ENCODE results near the gene EPC1.
A peak's percentile ranks its signal among the peaks of the same experiment; 100 is the strongest.
"Not testable (repeated sequence)": the region's sequence is repeated elsewhere in the genome, so short reads cannot be mapped to it uniquely, and the experiment has no call there.

The EPC1 gene

DNA sequence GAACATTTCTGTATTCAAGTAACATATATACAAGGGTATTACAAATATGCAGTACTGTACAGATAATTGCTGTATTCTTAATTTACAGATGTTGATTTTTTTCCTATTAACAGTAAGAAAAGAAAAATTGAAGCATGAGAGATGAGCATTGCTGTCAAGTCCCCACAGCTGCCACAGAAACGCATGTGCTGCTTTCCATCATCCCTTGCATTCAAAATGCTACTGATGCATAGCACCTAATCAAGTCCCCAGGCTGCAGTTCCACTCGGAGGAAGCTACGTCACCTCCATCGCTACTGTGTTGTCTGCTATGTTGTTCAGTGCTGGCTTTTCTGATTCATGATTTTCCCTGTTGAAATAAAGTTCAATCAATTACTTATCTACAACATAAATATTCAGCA is 78.2 kb downstream of the EPC1 start:
- no peak for DNase-seq

DNA sequence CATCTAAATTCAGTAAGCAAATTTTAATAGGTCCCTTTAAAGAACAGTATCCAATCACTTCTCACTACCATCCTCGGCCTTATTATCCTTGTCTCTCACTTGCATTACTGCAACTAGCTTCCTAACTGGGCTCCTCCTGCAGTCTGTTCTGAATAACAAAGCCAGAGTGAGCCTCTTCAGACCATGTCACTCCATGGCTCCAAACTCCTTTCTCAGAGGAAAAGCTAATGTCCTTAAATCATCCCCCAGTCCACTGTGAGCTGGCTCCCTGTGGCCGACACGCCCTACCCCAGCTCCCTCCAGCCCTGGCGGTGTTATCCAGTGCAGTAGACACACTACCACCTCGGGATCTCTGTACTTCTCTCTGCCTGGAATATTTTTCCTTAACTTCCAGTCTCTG is 80.0 kb downstream of the EPC1 start:
- no peak for DNase-seq

DNA sequence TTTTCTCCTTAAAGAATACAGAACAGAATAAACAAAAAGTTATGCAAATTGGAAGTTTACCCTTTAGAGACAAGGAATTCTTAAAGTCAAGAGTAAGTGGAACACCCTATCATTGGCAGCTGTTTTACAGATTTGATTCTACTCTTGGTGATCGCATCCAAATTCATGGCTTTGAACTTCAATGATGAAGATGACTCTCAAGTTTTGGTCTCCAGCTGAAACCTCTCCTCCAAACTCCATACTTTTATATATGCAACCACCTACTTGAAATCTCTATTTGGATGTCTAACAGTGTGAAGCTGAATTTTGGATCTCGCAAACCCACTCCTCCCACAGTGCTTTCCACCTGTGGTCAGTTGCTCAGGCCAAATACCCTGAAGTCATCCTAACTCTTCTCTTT is 80.4 kb downstream of the EPC1 start:
- DNase-seq = no peak

DNA sequence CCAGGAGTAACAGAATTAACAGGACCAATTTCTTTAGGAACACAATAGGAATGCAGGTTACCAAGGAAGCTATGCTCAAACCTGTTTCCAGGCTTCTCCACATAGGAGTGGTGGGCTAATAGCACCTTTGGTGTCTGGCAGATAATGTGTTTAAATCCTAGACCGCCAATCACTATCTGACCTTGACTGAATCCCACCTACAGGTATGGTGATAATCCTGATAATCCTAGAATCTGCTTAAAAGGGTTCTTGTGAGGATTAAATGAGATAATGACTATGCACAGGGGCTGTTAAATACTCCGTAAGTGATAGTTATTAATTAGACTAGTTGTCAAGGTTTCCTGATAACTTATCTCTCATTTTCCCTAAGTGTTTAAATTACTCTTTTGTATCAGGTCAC is 81.2 kb downstream of the EPC1 start:
- no peak for DNase-seq

DNA sequence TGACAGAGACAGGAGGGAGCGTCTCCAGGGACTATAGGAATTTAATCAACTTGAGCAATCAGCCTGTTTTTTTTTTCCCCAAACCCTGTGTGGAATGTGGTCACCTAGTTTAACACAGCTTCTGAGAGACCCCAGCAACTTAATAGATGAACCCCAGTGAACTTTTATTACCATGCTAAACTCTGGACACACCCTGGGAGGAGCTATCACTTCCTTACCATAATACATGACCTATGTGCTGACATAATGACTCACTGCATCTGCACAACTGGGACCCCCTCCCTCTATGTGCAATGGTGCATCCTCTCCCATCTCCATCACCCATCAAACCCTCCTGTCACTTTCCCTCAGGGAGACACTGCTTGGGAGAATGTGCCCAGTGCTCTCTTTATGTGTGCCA is 83.7 kb downstream of the EPC1 start:
- no peak for DNase-seq

DNA sequence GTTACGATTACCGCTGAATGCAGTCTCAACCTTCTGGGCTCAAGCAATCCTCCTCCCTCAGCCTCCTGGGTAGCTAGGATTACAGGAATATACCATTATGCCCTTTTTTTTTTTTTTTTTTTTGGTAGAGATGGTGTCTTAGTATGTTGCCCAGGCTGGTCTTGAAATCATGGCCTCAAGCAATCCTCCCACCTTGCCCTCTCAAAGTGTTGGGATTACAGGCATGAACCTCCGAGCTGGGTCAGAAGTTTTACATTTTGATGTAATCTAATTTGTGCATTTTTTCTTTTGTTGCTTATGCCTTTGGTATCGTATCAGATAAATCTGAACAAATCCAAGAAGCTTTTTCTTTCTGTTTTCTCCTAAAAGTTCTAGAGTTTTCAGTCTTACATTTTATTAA is 87.4 kb downstream of the EPC1 start:
- no peak for DNase-seq

DNA sequence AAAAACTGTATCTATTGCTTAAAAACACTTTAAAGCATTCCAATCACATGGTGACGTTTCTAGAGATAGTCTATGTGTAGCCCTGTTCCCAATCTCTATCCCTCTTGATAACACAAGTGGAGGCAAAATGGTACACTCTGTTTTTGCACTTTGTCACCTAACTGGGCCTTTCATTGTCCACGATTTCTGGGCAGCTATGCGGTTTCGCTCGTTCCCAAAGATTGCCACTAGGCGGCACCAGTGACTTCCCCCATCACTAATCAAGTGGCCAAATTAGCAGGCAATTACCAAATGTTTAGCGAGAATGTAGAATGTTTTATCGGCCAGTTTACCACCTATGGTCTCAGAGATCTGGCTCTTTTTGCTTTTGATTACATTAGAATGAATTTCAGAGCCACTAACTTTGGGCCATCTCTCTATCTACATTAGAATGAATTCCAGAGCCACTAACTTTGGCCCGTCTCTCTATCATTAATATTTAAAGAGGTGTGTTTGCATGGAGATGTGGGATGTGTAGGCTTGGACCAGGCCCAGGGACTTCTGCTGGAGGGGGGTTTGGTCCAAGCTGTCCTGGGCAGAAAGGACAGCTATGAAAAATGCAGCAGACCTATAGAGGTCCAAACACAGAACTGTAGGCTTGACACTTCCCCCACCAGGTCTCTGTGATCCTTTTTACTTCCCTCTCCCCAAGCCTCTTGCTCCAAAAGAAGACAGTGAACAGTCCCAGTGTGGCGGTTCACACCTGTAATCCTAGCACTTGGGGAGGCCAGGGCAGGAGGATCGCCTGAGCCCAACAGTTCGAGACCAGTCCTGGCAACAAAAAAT is 90.1 kb downstream of the EPC1 start:
- DNase-seq = peak; percentile 81 to 84

DNA sequence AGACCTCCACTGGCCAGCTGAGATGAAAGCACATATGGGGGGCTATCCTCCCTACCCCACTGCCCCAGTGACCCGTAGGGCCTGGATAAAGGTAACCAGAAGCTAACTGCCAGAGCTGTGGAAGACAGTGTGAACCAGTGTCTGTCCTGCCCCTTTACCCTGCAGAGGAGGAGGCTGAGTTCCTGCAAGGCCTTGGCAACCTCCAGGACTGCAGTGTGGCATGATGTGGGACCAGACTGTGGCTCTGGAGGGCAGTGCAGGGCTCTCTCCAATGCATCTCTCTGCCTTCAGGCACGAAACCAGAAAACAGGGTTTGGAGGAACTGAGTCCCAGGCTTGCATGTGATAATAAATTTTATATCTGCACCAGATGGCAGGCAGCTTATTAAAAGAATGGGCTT is 93.1 kb downstream of the EPC1 start:
- no peak for DNase-seq

DNA sequence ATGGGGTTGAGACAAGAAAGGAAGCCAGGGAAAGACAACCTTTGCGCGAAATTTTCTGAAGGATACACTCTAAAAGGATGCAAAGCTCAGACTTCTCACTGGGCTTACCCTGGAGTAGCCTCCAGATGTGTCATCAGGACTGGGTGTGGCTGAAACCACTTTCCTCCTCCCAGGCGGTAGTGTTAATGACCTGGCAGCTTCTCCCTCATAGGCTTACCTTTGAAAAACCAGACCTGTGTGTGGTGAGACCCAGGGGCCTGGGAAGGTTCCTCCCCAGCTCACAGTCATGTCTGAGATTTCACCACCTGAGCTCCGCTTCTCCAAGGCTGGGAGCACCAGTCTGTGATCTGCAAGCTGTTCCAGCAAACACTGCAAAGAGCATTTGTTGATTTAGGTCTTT is 93.7 kb downstream of the EPC1 start:
- peak in 1 of 2 experiments; percentile 44 for DNase-seq

DNA sequence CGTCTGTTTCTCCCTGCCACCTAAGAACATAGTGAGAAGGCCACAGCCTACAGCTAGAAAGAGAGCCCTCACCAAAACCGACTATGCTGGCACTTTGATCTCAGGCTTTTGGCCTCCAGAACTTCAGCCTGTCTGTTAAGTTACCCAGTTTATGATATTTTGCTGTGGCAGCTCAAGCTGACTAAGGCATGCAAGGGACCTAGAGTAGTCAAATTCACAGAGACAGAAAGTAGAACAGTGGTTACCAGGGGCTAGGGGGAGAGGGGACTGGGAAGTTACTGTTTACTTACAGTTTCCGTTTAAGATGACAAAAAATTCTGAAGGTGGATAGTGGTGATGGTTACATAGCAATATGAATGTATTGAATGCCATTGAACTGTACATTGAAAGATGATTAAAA is 96.5 kb downstream of the EPC1 start:
- peak in 1 of 2 experiments; percentile 36 for DNase-seq

DNA sequence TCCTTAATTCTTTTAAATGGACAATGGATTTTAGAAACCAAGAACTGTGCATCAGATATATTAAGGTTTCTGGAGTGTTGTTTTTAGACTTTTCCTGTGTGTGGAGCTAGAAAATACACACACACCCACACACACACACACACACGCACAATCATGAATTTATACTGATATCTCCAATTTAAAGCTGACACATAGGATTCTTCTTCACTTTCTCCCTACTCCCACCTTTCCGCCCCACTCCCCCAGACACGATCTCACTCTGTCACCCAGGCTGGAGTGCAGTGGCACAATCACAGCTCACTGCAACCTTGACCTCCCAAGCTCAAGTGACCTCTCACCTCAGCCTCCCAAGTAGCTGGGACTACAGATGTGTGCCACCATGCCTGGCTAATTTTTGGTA is 100.3 kb downstream of the EPC1 start:
- DNase-seq = no peak

DNA sequence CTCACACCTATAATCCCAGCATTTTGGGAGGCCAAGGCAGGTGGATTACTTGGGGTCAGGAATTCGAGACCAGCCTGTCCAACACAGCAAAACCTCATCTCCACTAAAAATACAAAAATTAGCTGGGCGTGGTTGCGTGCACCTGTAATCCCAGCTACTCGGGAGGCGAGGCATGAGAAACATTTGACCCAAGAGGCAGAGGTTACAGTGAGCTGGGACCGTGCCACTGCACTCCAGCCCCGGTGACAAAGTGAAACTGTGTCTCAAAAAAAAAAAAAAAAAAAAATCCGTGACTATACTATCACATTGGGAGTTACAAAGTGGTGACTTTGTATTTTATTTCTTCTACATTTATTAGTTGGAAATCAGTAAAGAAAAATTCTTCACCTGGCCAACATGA is 101.2 kb downstream of the EPC1 start:
- DNase-seq = no peak

DNA sequence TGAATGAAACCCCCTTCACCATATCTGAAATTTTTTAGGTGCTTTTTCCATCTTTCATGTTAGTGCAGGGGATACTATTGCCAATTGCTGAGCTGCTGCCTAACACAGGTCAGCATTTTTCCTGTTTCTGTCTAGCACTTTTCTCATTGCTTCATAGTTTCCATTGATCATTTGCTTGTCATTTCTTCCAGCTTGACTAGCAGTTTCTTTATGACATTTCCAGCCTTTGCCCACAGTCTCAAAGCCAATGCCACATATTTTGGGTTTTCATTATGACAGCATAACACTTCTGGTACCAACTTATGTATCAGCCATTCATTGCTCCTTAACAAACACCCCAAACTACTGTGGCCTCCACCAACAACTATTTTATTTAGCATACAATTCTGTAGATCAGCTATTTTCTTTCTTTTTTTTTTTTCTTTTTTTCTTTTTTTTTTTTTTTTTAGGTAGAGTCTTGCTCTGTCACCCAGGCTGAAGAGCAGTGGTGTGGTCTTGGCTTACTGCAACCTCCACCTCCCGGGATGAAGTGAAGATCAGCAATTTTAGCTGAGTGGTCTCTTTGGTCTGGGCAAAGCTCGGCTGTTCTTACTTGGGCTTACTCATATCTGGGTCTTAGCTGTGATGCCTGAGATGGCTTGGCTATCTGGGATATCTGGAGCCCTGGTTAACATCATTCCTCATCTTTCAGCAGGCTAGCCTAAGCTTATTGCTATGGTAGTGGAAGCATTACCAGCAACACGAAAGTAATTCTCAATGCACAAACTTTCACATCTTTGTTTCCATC is 102.3 kb downstream of the EPC1 start:
- DNase-seq = no peak

DNA sequence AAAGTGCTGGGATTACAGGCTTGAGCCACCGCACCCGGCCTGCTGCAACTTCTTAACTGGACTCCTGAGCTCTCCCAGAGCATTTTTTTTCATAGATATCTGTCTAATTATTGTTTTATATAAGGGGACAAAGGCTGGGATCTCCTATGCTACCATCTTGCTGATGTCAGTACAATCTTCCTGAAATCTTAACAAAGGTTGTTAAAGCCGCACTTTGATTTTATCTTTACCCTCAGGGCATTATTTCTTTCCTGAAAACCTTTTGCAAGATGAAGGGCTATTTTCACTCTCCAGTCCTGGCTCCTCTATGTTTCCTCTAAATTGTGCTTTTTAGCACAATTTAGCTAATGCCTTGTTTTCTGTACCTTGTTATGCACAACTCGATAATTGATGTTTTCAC is 102.9 kb downstream of the EPC1 start:
- no peak for DNase-seq

DNA sequence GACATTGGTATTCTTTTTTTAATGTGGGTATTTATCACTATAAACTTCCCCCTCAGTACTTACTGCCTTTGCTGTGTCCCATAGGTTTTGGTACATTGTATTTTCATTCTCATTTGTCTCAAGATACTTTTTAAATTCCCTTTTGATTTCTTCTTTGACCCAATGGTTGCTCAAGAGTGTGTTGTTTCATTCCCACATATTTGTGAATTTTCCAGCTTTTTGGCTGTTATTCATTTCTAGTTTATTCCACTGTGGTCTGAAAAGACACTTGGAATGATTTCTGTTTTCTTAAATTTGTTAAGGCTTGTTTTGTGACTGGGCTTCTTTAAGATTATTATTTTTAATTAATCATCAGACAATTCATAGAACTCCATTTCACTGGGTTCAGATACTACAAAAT is 105.0 kb downstream of the EPC1 start:
- no peak for DNase-seq

DNA sequence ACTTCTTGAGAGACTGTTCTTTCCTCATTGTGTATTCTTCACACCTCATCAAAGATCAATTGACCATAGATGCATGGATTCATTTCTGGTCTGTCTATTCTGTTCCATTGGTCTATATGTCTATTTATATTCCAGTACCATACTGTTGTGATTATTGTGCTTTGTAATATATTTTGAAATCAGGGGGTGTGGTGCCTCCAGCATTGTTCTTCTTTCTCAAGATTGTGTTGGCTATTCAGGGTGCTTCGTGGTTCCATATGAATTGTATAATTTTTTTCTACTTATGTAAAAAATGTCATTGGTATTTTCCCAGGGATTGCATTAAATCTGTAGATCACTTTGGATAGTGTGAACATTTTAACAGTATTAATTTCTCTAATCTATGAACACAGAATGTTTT is 106.5 kb downstream of the EPC1 start:
- no peak for DNase-seq

DNA sequence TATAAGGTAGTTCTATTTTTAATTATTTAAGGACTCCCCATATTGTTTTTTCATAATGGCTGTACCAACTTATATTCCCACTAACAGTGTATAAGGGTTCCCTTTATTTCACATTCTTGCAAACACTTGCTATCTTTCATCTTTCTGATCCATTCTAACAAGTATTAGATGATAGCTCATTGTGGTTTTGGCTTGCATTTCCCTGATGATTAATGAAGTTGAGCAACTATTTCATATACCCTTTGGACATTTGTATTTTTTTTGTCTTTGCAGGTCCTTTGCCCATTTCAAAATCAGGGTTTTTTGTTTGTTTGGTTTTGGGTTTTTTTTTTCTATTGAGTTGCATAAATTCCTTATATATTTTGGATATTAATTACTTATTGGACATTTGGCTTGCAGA is 107.2 kb downstream of the EPC1 start:
- DNase-seq = no peak

DNA sequence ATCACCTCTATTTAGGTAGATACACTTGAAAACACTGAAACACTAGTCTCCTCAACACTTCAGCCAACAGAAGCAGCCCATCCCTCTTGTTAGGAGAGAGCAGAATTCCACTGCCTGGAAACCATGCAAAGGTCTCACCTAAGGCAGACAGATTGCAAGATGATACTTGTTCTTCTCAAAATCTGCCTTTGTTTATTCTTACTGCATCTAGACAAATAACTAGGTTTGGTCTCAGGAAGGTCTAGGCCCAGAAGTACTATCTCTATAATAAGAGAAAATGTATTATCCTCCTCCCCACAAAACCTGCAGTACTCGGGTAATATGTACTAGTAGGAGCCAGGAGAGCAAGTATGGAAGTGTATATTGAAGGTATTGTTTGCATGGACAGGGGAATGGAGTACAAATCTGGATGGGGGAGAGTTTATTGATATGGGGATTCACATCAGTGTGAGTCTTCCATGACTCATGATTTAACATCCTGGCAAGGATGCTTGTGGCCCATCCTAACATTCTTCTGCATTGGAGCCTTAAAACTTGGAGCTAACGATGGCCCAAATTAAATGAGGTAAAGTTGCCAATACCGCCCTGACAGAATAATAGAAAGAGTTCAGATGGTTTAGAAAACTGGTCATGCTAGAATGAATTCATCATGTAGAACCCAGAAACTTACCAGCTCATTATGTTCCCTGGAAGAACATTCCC is 109.2 kb downstream of the EPC1 start:
- DNase-seq = no peak

DNA sequence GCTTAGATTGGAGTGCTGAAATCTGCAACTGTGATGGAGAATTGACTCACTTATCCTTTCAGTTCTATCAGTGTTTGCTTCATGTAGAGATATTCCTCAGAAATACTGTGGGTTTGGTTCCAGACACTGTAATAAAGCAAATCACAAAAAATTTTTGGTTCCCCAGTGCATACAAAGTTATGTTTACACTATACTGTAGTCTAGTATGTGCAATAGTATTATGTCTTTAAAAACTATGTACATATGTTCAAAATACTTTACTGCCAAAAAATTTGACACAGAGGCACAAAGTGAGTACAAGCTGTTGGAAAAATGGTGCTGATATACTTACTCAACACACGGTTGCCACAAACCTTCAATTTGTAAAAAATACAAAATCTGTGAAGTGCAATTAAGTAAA is 112.5 kb downstream of the EPC1 start:
- DNase-seq = no peak

DNA sequence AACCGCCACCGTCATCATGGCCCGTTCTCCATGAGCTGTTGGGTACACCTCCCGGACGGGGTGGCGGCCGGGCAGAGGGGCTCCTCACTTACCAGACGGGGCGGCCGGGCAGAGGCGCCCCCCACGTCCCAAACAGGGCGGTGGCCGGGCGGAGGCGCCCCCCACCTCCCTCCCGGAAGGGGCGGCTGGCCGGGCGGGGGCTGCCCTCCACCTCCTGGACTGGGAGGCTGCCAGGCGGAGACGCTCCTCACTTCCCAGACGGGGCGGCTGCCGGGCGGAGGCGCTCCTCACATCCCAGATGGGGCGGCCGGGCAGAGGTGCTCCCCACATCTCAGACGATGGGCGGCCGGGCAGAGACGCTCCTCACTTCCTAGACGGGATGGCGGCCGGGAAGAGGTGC is 113.6 kb downstream of the EPC1 start:
- DNase-seq = not testable (repeated sequence)

DNA sequence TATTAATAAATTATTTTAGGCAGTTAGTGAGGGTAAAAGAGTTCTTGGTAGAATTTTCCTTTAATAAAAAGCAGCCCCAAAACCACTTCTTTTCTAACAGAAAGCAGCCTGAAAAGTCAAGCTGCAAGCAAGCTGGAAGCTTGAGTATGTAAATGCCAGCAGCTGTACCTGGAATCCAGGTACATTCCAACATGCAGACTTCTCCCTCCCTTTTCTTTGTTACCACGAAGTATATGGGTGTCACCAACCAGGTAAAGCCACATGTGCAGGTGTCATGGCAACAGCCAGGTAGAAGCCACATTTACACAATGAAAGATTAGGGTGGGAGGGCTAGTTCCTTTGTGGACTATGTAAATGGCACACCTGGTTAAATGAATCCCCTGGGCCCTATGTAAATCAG is 114.6 kb downstream of the EPC1 start:
- DNase-seq = no peak

DNA sequence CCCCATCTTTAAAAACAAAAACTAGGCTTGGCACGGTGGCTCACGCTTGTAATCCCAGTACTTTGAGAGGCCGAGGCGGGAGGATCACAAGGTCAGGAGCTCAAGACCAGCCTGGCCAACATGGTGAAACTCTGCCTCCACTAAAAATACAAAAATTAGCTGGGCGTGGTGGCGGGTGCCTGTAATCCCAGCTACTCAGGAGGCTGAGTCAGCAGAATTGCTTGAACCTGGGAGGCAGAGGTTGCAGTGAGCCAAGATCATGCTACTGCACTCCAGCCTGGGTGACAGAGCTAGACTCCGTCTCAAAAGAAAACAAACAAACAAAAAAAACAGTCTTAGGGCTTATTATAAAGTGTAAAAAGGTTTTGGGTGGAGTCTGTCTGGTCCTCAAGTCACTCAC is 117.2 kb downstream of the EPC1 start:
- not testable (repeated sequence) for DNase-seq

DNA sequence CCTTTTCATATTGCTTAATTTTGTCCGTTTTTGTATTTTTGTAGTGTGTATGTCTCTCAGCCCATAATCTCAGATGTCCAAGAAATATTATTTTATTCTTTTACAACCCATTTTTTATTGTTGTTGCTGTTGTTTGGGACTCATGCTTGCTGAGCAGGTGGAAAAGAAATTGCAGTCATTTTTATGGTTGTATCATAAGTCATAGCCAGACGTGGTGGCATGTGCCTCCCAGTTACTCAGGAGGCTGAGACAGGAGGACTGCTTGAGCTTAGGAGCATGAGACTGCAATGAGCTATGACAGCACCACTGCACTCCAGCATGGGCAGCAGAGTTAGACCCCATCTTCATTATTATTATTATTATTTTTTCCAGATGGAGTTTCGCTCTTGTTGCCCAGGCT is 117.8 kb downstream of the EPC1 start:
- no peak for DNase-seq

DNA sequence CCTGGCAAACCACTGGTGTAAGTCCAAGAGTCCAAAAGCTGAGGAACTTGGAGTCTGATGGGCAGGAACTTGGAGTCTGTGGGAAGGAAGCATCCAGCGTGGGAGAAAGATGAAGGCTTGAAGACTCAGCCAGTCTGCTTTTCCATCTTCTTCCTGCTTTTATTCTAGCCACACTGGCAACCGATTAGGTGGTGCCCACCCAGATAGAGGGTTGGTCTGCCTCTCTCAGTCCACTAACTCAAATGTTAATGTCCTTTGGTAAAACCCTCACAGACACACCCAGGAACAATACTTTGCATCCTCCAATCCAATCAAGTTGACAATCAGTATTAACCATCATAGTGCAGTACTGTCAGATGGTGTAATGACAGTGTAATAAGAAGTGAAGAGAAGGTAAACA is 119.2 kb downstream of the EPC1 start:
- no peak for DNase-seq
